Esophagus squamous epithelium (tissue), 4 donors: ENCODE measurements around the gene MYOZ3.

Experiments
- POLR2A ChIP-seq, 4 donors: fragments of 450-650 bp; IDR thresholded peaks; one replicate each; pipeline ENCODE4 v1.6.1; 2017; ENCODE audit warnings: antibody characterized with exemption in 4 of 4, mild to moderate bottlenecking in 4 of 4, moderate library complexity in 3 of 4
- TF ChIP-seq, protein P1 (sequence below), 6 experiments: fragments of 450-650 bp in 4 of 6; fragments of 200-600 bp in 2 of 6; sonication (generic) in 2 of 6; IDR thresholded peaks; one replicate each; pipeline ENCODE4 v1.5.1; 2016 to 2019; ENCODE audit warnings: antibody characterized with exemption in 6 of 6, mild to moderate bottlenecking in 4 of 6, moderate library complexity in 4 of 6

DNA sequence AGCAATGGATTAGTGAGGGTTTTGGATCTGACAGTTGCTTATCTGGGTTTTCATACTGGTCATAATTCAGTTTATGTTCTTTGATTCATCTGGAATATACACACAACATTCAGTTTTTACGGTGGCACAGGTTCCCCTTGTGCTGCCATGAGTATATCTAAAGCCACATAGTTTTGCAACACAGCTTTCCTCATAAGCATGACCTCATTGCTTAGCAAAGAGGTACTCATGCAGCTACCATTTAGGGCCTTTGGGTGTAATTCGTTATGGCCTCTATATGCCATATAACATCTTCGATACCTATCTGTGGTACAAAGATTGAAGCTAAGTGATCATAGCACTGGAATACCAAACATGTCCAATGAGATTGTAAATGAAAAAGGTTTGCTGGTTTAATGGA is 42.7 kb downstream of the MYOZ3 start:
- TF ChIP-seq POLR2A (IDR thresholded peaks at IDR 0.05): no peak
- TF ChIP-seq, protein P1, sequence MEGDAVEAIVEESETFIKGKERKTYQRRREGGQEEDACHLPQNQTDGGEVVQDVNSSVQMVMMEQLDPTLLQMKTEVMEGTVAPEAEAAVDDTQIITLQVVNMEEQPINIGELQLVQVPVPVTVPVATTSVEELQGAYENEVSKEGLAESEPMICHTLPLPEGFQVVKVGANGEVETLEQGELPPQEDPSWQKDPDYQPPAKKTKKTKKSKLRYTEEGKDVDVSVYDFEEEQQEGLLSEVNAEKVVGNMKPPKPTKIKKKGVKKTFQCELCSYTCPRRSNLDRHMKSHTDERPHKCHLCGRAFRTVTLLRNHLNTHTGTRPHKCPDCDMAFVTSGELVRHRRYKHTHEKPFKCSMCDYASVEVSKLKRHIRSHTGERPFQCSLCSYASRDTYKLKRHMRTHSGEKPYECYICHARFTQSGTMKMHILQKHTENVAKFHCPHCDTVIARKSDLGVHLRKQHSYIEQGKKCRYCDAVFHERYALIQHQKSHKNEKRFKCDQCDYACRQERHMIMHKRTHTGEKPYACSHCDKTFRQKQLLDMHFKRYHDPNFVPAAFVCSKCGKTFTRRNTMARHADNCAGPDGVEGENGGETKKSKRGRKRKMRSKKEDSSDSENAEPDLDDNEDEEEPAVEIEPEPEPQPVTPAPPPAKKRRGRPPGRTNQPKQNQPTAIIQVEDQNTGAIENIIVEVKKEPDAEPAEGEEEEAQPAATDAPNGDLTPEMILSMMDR (IDR thresholded peaks at IDR 0.05): no peak
